Measurements from ENCODE around the gene TMEM240.

Gene TMEM240

DNA sequence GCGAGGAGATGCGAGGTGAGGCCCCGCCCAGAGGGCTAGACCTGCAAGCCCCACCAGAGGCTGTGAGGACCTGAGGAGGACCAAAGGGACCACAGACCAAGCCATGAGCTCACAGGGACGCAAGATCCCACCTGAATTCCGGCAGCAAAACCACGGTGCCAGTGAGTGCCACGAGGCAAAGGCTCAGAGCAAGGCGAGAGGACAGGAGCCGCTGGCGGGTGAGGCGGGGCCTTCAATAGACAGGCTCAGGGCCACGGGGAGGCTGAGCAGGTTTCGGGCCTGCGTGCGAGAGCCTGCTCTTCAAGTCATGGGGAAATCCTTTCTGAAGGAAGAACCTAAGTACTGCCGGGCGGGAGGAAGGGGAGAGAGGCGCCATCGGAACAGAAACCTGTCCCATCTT lies 7.1 kb upstream of the TMEM240 start:
- TF ChIP-seq, protein P1, sequence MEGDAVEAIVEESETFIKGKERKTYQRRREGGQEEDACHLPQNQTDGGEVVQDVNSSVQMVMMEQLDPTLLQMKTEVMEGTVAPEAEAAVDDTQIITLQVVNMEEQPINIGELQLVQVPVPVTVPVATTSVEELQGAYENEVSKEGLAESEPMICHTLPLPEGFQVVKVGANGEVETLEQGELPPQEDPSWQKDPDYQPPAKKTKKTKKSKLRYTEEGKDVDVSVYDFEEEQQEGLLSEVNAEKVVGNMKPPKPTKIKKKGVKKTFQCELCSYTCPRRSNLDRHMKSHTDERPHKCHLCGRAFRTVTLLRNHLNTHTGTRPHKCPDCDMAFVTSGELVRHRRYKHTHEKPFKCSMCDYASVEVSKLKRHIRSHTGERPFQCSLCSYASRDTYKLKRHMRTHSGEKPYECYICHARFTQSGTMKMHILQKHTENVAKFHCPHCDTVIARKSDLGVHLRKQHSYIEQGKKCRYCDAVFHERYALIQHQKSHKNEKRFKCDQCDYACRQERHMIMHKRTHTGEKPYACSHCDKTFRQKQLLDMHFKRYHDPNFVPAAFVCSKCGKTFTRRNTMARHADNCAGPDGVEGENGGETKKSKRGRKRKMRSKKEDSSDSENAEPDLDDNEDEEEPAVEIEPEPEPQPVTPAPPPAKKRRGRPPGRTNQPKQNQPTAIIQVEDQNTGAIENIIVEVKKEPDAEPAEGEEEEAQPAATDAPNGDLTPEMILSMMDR (IDR thresholded peaks at IDR 0.05) = no peak

DNA sequence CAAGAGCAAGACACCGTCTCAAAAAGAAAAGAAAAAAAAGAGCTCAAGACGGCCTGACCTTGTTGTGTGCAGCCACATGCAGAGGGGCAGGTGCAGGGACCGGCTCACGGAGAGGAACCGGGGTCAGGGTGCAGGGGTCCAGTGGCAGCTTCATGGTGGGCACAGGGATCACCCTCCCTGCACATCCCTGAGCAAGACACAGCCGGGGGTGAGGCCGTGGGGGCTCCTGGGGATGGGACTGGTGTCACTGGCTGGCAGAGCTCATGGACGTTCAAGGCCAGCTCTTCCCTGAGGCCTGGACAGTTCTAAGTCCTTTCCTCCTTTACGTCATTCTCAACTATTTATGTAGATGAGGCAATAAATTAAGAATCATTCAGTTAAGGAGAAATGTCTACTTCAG lies 6.6 kb upstream of the TMEM240 start:
- TF ChIP-seq, protein P1 (IDR thresholded peaks at IDR 0.05) = no peak

DNA sequence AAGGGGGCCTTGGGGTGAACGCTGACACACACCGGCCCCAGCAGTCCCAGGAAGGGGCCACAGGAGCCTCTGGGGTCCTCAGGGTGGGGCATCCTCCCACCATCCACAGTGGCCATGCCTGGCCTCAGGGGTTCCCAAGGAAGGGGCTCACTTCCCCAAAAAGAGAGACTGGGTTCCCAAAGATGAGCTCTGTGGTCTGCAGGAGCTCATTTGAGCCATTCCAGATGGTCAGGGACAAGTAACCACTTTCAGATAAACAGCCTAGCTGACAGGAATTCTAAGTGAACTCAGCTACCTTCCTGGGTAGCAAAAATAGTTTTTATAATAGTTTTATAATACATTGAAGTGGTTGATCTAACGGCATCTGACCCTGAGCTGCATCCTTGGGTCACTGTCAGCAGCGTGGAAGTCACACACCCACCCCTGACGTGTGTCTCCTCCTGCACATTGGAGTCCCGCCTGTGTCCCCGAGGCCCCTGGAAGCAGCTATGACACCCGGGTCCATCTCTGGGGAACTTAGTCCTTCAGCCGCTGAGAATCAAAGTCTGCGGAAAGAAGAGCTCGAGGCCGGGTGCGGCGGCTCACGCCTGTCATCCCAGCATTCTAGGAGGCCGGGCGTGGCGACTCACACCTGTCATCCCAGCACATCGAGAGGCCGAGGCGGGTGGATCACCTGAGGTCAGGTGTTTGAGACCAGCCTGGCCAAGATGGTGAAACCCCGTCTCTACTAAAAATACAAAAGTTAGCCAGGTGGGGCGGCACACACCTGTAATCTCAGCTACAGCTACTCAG lies 5.7 kb upstream of the TMEM240 start:
- TF ChIP-seq, protein P1 (IDR thresholded peaks at IDR 0.05) = no peak

DNA sequence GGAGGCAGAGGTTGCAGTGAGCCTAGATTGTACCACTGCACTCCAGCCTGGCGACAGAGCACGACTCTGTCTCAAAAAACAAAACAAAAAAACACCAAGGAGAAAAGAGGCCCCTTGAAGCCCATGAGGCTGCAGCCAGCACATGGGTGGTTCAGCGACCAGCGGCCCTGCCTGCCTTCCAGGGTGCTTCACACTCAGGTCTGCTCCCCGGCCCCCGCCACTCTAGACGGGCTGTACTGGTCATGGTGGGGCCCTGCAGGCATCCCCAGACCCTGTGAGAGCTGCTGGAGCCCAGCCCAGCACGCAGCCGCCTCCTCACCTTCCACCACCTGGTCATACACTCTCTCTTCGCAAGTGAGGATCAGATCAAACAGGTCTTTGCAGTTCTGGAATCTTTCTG lies 4.1 kb upstream of the TMEM240 start:
- TF ChIP-seq, protein P1 (IDR thresholded peaks at IDR 0.05) = no peak

DNA sequence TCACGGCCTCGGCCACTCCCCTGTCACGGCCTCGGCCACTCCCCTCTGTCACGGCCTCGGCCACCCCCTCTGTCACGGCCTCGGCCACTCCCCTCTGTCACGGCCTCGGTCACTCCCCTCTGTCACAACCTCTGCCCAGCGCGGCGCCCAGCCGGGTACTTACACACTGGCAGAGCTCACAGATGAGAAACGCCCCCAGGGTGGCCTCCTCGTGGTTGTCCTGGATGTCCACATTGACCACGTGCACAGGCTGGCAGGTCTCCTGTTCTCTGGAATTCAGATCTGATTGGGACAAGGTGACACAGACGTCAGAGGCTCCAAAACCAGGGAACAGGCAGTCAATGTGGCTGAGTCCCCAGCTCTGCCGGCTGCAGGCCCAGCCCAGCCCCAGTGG lies 3.3 kb upstream of the TMEM240 start:
- TF ChIP-seq, protein P1 (IDR thresholded peaks at IDR 0.05) = no peak

DNA sequence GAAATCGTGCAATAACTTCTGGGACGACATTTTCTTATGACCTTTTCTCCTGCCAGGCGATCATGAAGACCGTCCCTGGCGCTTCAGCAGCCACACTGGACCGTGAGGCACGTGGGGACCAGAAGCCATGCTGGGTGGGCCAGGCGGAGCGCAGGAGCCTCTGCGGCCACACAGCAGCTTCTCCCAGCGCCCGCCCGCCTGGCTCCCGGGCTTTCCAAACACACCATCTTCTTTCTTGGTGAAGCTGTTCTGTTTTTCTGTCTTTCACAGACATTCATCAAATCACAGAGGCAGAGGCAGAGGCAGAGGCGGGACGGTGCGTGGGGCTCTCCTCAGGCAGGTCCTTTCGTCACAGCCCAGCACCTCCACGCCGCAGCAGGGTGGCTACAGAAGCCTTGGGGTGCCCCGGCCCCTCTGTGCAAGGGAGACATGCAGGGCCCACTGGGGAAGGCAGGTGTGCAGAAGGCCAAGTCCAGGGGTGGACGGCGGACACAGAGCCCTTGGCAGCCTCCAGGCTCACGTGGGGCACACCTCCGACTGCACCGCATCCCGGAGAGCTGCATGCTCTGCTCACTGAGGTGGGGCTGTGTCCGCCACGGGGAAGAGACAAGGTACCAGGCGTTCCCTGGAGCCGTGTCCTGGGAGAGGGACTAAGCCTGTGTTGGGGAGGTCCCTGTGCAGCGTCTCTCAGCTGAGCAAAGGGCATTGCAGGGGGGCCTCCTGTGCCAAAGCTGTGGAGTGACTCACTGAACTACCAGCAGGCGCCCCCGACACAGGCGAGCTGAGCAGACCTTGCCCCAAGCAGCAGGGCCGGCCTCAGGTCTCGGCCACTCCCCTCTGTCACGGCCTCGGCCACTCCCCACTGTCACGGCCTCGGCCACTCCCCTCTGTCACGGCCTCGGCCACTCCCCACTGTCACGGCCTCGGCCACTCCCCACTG lies 2.6 kb upstream of the TMEM240 start:
- TF ChIP-seq, protein P1 (IDR thresholded peaks at IDR 0.05) = no peak

DNA sequence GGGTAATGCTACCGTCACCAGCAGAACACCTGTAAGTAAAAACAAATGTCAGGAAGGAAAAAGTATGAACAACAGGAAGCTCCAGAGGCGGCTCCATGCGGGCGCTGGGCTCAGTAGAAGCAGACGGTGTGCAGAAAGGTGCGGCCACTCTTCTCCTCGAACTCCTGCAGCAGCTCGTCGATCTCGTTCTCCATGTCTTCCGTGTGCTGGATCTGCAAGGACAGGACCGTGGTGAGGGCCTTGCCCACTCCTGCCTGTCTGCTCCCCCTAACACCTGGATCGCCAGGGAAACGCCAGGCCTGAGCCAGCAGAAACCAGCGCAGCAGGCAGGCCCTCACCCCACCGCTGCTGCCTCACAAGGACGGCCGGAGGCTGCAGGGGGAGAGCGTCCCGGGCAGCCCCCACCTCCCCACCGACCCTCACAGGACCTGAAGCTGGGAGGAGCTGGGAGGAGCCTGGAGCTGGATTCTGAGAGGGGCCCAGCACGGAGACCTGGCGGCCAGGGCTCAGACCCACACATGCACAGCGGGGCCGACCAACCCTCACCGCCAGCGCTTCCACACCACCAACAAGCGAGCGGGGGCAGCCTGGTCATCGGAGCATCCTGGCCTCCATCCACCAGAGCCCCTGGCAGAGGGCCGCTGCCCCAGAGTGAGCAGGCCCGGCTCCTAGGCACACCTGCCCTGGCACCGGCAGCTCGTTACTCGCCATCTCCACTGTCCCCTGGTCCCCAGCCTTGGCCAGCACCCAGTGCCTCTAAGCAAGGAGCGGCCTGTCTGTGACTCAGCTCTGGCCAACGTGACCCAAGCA lies 1.7 kb upstream of the TMEM240 start:
- TF ChIP-seq, protein P1 (IDR thresholded peaks at IDR 0.05) = no peak
